22Rv1 (cell line): ENCODE measurements around the gene CCDC81.

Source experiments
- ZFX ChIP-seq: fragments of 450-650 bp; IDR thresholded peaks from 2 replicates; pipeline ENCODE4 v1.6.1; 2017; ENCODE audit warnings: antibody characterized with exemption, borderline replicate concordance
- TF ChIP-seq, protein P1 (sequence below): fragments of 450-650 bp; IDR thresholded peaks from 2 replicates; pipeline ENCODE4 v1.5.1; 2017; ENCODE audit warnings: mild to moderate bottlenecking

GRCh38 chr11:86337227-86337626 is 37.5 kb upstream of the CCDC81 start:
- TF ChIP-seq ZFX = no peak
- TF ChIP-seq, protein P1, sequence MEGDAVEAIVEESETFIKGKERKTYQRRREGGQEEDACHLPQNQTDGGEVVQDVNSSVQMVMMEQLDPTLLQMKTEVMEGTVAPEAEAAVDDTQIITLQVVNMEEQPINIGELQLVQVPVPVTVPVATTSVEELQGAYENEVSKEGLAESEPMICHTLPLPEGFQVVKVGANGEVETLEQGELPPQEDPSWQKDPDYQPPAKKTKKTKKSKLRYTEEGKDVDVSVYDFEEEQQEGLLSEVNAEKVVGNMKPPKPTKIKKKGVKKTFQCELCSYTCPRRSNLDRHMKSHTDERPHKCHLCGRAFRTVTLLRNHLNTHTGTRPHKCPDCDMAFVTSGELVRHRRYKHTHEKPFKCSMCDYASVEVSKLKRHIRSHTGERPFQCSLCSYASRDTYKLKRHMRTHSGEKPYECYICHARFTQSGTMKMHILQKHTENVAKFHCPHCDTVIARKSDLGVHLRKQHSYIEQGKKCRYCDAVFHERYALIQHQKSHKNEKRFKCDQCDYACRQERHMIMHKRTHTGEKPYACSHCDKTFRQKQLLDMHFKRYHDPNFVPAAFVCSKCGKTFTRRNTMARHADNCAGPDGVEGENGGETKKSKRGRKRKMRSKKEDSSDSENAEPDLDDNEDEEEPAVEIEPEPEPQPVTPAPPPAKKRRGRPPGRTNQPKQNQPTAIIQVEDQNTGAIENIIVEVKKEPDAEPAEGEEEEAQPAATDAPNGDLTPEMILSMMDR = no peak
